Uterus (tissue), 2 donors: ENCODE data around the gene RAB11FIP5.

Experiments used
- POLR2A ChIP-seq, 2 donors: fragments of 450-650 bp; IDR thresholded peaks; one replicate each; pipeline ENCODE4 v1.6.1; 2016; ENCODE audit warnings: antibody characterized with exemption in 2 of 2, mild to moderate bottlenecking in 1 of 2, moderate library complexity in 1 of 2
- TF ChIP-seq, protein P1 (sequence below), 4 experiments: fragments of 200-600 bp in 2 of 4; fragments of 450-650 bp in 2 of 4; sonication (generic) in 2 of 4; IDR thresholded peaks; one replicate each; pipeline ENCODE4 v1.5.1; 2016 to 2019; ENCODE audit warnings: antibody characterized with exemption in 4 of 4, mild to moderate bottlenecking in 2 of 4, moderate library complexity in 1 of 4

DNA sequence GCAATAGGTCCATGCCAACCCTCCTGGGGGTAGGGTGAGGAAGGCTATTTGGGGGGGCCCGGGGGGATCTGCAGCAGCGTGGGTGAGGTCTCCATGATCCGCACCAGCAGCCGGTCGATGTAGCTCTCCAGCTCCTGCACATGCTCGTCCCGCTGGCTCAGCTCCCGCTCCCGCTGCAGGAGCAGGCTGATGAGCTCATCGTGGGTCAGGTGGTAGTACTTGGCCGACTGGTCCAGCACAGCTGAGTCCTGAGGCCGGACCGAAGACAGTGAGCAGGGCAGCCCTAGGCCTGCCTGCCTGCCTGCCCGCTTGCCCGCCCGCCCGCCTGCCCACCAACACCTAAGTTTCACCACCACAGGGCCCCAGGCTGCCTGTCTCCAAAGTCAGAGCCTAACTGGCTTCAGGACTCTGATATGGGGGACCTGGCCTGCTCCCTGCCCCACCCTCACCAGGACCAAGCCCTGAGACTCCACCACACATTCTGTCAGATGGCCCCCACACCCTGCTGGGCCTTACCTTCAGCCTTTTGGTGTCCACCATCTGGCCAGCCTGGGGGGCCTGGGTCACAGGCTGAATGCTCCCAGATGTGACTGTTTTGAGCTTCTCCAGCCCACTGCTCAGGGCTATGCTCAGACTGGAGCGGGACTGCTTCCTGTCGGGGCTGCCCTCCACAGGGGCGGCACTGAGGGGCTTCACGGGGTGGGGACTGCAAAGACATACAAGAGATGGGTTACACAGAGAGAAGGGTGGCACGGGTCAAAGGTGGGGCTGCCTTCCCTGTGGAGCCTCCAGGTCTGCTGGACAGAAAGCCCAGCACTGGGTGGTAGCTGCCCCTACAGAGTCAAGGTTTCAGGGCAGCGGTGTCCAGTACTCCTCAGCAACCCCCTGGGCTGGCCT, 37.0 kb downstream of the RAB11FIP5 start:
- TF ChIP-seq, protein P1, sequence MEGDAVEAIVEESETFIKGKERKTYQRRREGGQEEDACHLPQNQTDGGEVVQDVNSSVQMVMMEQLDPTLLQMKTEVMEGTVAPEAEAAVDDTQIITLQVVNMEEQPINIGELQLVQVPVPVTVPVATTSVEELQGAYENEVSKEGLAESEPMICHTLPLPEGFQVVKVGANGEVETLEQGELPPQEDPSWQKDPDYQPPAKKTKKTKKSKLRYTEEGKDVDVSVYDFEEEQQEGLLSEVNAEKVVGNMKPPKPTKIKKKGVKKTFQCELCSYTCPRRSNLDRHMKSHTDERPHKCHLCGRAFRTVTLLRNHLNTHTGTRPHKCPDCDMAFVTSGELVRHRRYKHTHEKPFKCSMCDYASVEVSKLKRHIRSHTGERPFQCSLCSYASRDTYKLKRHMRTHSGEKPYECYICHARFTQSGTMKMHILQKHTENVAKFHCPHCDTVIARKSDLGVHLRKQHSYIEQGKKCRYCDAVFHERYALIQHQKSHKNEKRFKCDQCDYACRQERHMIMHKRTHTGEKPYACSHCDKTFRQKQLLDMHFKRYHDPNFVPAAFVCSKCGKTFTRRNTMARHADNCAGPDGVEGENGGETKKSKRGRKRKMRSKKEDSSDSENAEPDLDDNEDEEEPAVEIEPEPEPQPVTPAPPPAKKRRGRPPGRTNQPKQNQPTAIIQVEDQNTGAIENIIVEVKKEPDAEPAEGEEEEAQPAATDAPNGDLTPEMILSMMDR (IDR thresholded peaks at IDR 0.05): no peak
- no peak for TF ChIP-seq POLR2A (IDR thresholded peaks at IDR 0.05)
